PC-3 (cell line): Measurements from ENCODE around the gene TPGS1. TPM values are rescaled to one million over a fixed set of nuclear protein-coding genes. Genes with fewer than 3 reads are reported as not detected.

ENCODE experiments used
- ATAC-seq: fragments of 200-7000 bp; cut with Tn5 transposase; 2 replicates; pipeline ENCODE4 v1.9.1; 2020; ENCODE audit warnings: mild to moderate bottlenecking, moderate library complexity
- BruUV-seq: library from RNA; stranded (reverse); fragments of 400-500 nt; replicated peaks from 2 replicates; lab custom pipeline; 2021; lab: Mats Ljungman, UMichigan
- CTCF ChIA-PET: fragments of 300-600 bp; sonication (Branson Sonifier 250); formaldehyde crosslinking; loops from one replicate; lab custom pipeline; 2022; ENCODE audit warnings: antibody characterized with exemption; lab: Charles Lee
- POLR2A ChIA-PET: fragments of 300-600 bp; sonication (Branson Sonifier 250); formaldehyde crosslinking; loops from one replicate; lab custom pipeline; 2022; ENCODE audit warnings: antibody characterized with exemption; ENCODE audit not compliant: unreplicated experiment; lab: Charles Lee
- DNase-seq: peaks from one replicate; pipeline ENCODE4 v3.0.0-alpha.2; 2015
- H2AFZ ChIP-seq: fragments of 300-600 bp; sonication (generic); 2 replicates; pipeline ENCODE4 v1.6.0; 2016; ENCODE audit warnings: antibody characterized with exemption, low read length
- H3F3A ChIP-seq: fragments of 300-600 bp; sonication (generic); one replicate; pipeline ENCODE4 v1.6.0; 2017; ENCODE audit warnings: antibody characterized with exemption, low read length, control low read depth, mild to moderate bottlenecking; ENCODE audit not compliant: unreplicated experiment
- H3K27ac ChIP-seq: fragments of 300-600 bp; sonication (generic); 2 replicates; pipeline ENCODE4 v1.5.1; 2016; ENCODE audit warnings: mild to moderate bottlenecking, low read length
- H3K27me3 ChIP-seq: fragments of 300-600 bp; sonication (generic); 2 replicates; pipeline ENCODE4 v1.6.1; 2016; ENCODE audit warnings: low read length, mixed read lengths
- H3K36me3 ChIP-seq: fragments of 300-600 bp; sonication (generic); 2 replicates; pipeline ENCODE4 v1.6.1; 2016; ENCODE audit warnings: low read depth, mixed run types, low read length, mixed read lengths
- H3K4me1 ChIP-seq: fragments of 300-600 bp; sonication (generic); 2 replicates; pipeline ENCODE4 v1.5.1; 2016; ENCODE audit warnings: low read length; ENCODE audit not compliant: insufficient read depth
- H3K4me2 ChIP-seq: fragments of 300-600 bp; sonication (generic); 2 replicates; pipeline ENCODE4 v1.6.0; 2016; ENCODE audit warnings: low read length
- H3K4me3 ChIP-seq: fragments of 300-600 bp; sonication (generic); 2 replicates; pipeline ENCODE4 v1.5.1; 2016; ENCODE audit warnings: mild to moderate bottlenecking, low read length, mixed read lengths
- H3K79me2 ChIP-seq: fragments of 300-600 bp; sonication (generic); 2 replicates; pipeline ENCODE4 v1.6.1; 2017; ENCODE audit warnings: low read length, mixed read lengths
- H3K9ac ChIP-seq: fragments of 300-600 bp; sonication (generic); 2 replicates; pipeline ENCODE4 v1.6.0; 2016; ENCODE audit warnings: mild to moderate bottlenecking, low read length
- H3K9me2 ChIP-seq: fragments of 300-600 bp; sonication (generic); replicated peaks from 2 replicates; pipeline ENCODE4 v1.6.1; 2016; ENCODE audit warnings: mixed run types, low read length, mixed read lengths
- H3K9me3 ChIP-seq: fragments of 300-600 bp; sonication (generic); 2 replicates; pipeline ENCODE4 v1.6.1; 2016; ENCODE audit warnings: low read length, mixed read lengths
- H4K20me1 ChIP-seq: fragments of 300-600 bp; sonication (generic); 2 replicates; pipeline ENCODE4 v1.6.1; 2016; ENCODE audit warnings: low read length, mixed read lengths
- CTCF ChIP-seq: fragments of 300-600 bp; sonication (generic); conservative IDR thresholded peaks from 2 replicates; pipeline ENCODE4 v1.5.1; 2017; ENCODE audit warnings: antibody characterized with exemption, low read depth, mild to moderate bottlenecking, low read length
- EZH2 ChIP-seq: fragments of 300-600 bp; sonication (generic); IDR thresholded peaks from one replicate; pipeline ENCODE4 v1.6.1; 2017; ENCODE audit warnings: antibody characterized with exemption, mild to moderate bottlenecking, low read length; ENCODE audit not compliant: unreplicated experiment
- EZH2phosphoT487 ChIP-seq: fragments of 300-600 bp; sonication (generic); IDR thresholded peaks from 2 replicates; pipeline ENCODE4 v1.6.1; 2018; ENCODE audit warnings: mild to moderate bottlenecking, antibody characterized with exemption, low read length, borderline replicate concordance
- intact Hi-C: fragments of 100-400 bp; cut with micrococcal nuclease; formaldehyde crosslinking; loops from 2 replicates; pipeline ENCODE4 v1.9.0; 2023
- total RNA-seq: library from RNA; depleted of rRNA; stranded (reverse); fragments of >200 nt; gene quantifications from 2 replicates; pipeline ENCODE4 v1.2.3, GENCODE V29; 2014

TPGS1 gene
- total RNA-seq, 1 experiment from 2014 or later: 28.5 TPM

GRCh38 chr19:474126-475078, 32.9 kb upstream of the TPGS1 start:
- Histone ChIP-seq H3K27ac (no peak overlapping the region), H2AFZ (no peak overlapping the region), H3K36me3 (no peaks in the 10 kb centered on the region), H3K9ac (no peak overlapping the region), H3K79me2 (no peaks in the 10 kb centered on the region), H3F3A (no peaks in the 10 kb centered on the region), H3K4me1 (no peaks in the 10 kb centered on the region), H3K9me2 (no peaks in the 10 kb centered on the region), H3K4me3 (no peak overlapping the region), H3K9me3 (no peaks in the 10 kb centered on the region), H3K4me2 (no peak overlapping the region), H4K20me1 (no peaks in the 10 kb centered on the region), H3K27me3 (no peaks in the 10 kb centered on the region)
- intact Hi-C loops: no loop called here
- no TSS peak for BruUV-seq
- CTCF ChIA-PET: no interaction called here
- no peak for DNase-seq
- no peak for TF ChIP-seq CTCF
- TF ChIP-seq EZH2: no peak
- TF ChIP-seq EZH2phosphoT487: no peak
- no peak for ATAC-seq
- POLR2A ChIA-PET: no interaction called here

- Histone ChIP-seq H3K4me1 (no peaks in the 10 kb centered on the region), H3K9me2 (no peaks in the 10 kb centered on the region), H3K4me2 (no peak overlapping the region), H3K4me3 (no peak overlapping the region), H3K79me2 (no peaks in the 10 kb centered on the region), H3K9ac (no peak overlapping the region), H3F3A (no peaks in the 10 kb centered on the region), H3K36me3 (no peaks in the 10 kb centered on the region), H2AFZ (no peak overlapping the region), H3K9me3 (no peaks in the 10 kb centered on the region), H4K20me1 (no peaks in the 10 kb centered on the region), H3K27me3 (no peaks in the 10 kb centered on the region), H3K27ac (no peak overlapping the region)
- intact Hi-C loops: no loop called here
- ATAC-seq (no peak), DNase-seq (no peak)
- no TSS peak for BruUV-seq
- ChIA-PET POLR2A (no interaction called here), CTCF (no interaction called here)
- no peak for TF ChIP-seq EZH2
- no peak for TF ChIP-seq CTCF
These were observed 31.9 kb upstream of the TPGS1 start for GRCh38 chr19:475360-475759.
